HG03469 (cell line): ENCODE data around the gene B4GALNT1.

Experiments used
- ATAC-seq: cut with Tn5 transposase; IDR thresholded peaks from one replicate; pipeline ENCODE4 v1.9.1; 2021; ENCODE audit warnings: mild to moderate bottlenecking, moderate library complexity, moderate number of reproducible peaks; ENCODE audit not compliant: unreplicated experiment

The B4GALNT1 gene

DNA sequence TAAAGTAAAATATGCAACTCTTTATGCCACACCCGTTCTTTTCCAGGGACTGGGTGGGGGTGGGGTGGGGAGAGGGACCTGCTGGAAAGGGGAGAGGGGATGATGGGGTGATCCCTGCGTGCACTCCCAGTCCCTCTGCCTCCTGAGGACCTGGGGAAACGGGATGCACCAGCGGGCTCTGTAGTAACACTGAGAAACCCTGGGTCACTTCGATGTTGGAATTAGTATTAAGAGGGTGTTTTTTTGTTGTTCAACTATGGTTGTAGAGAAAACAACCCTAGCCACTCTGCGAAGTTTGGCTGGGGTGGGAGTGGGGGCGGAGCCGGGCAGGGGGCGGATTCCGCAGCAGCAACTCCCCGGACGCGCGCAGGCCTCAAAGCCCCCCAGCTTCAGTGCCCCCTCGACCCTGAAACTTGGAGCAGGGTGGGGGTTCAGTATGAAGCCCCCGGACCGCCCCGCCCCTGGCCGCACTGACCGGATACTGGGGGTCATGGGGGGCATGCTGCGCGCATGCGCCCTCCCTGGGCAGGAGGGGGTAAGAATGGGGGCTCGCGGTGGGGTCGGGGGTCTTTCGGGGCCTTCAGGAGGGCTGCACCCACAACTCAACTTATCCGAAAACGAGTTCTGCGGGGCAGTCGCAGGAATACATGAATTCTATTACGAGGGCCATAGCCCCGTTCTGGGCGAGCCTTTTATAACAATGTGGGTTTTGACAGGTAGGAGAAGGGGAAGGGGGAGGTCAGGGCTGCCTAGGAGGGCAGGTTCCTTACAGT is 23.0 kb downstream of the B4GALNT1 start:
- ATAC-seq: no peak

DNA sequence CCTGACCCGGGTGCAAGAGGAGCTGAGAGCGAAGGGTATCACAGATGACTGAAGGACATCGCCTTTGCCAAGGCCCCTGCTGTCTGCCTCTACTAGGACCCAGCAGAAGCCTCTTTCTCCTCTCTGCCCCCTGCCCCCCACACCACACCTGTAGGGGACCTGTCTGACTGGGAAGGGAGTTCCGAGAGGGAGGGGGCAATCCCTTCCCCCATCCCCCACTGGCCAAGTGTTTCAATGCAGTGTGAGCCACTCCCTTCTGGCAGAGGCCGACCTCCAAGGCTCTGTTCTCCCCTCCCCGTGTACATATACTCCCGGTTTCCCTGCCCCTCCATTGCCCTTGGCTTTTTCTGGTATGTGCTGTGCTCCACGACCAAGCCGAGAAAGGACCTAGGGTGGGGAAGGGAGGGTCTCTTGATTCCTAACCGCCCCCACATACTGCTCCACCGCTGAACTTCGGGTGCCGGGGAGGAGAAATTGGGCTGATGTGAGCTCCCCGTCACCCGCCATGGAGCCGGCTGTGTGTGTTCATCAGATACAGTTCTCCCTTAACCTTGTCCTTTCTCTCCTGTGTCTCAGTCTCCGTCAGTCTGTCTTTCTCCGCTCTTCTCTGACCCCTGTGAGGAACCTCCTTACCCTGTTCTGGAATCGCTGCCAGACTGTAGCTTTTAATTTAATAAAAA is 23.8 kb downstream of the B4GALNT1 start:
- no peak for ATAC-seq

DNA sequence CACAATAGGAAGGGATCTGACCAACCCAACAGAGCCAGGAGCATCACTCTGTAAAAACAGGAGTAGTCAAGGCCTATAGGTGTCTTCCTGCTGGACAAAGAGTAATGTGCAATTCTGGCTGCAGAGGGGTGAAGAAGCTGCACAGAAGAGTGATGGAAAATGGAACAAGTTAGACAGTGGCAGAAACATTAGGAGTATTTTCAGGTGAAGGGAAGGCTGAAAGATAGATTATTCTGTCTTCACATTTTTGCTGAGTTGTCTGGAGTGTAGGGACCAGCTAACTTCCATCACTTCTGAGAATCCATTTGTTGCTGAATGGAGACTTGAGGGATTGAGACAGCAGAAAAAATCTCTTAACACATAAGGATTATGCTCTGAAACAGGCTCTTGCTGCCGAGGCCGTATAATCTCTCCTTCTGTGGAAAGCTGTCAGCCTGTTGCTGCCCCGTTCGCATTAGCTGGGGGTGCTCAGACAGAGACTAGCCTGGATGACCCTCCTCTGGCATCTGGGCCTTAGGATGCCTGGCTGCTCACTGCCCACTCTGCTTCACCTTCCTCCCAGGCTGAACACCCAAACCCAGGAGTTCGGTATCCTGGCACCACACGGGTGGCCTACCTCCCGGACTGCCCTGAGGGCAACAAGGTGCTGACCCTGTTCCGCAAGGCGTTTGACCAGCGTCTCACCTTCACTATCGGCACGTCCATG is 24.9 kb downstream of the B4GALNT1 start:
- no peak for ATAC-seq

DNA sequence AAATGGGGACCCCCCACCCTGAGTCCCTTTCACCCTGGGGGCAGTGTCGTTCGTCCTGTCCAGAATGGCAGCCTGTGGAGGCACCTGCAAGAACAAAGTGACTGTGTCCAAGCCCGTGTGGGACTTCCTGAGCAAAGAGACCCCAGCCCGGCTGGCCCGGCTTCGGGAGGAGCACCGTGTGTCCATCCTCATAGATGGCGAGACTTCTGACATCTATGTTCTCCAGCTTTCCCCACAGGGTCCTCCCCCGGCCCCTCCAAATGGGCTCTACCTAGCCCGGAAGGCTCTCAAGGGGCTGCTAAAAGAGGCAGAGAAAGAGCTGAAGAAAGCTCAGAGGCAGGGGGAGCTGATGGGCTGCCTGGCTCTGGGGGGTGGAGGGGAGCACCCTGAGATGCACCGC is 26.2 kb downstream of the B4GALNT1 start:
- ATAC-seq: no peak

DNA sequence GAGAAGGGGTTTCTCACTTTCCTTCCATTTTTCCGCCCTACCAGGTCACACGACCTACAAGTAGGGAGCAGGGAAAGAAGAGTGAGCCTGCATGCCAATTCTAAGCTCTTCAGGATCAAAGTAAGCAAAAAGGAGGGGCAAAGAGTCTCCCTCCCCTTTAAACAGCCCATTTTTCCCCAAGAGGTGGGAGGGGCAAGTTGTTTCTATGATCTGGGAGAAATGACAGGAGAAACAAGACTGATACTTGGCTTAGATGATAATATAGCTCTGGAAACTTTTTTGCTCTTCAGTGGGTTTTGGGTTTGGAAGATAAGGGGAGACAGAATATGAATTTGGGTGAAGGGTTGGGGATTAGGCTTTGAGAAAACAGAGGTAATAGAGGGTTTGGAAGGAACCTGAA is 26.6 kb downstream of the B4GALNT1 start:
- no peak for ATAC-seq

DNA sequence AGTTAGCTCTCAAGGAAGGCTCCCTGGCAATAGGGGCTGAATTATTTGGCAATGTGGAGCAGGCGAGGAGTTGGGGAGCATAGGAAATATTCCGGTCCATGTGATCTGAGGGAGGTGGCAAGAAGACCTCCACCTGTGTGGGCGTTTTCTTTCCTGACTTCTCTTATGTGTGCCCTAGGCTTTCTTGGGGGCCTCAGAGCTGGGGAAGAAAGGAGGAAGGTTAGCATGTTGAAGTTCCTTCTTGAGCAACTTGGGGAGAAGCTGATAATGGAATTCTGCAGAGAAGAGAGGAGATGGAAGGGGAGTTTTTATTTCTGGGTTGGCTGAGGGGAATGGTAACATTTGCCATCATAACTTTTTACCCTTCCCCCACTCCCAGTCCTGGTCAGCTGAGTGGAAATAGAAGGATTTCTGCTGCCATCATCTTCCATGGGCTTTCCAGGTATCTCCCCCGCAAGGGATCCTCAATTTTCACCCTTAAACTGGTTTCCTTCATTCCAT is 27.1 kb downstream of the B4GALNT1 start:
- ATAC-seq: no peak

DNA sequence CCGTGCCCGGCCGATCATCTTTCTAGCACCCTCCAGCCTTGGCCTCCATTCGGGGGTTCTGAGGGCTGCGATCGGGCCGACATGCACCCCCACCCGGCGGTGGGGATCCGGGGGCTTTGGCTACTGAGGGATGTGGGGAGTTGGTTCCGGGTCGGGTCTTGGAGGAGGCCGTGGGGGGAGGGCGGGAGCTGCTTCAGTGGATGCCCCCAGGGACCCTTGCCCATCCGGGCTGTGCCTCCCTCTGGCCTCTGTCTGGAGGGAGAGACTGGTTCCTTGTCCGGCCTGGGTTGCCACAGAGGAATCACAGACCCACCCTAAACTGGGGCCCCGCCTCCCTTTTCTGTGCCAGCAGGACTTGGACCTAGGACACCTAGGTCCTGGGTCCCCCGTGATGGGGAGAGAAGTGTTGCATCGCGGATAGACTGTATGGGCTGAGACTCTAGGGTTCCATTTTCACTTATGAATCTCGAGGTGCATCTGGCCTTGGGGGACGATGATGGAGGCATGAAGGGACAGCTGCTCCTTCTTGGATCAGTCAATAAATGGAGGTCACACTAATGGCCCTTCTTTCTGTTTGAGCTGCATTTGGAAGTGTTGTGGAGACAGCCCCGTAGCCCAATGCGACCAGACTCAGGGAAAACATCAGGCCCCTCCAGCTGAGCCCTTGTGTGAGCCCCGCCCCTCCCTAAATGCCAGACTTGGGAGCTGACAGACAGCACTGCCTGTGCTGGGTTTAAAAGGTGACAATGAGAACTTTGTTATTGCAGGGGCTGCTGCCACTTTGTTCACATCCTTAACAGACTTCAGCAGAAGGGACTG is 27.8 kb downstream of the B4GALNT1 start:
- no peak for ATAC-seq

DNA sequence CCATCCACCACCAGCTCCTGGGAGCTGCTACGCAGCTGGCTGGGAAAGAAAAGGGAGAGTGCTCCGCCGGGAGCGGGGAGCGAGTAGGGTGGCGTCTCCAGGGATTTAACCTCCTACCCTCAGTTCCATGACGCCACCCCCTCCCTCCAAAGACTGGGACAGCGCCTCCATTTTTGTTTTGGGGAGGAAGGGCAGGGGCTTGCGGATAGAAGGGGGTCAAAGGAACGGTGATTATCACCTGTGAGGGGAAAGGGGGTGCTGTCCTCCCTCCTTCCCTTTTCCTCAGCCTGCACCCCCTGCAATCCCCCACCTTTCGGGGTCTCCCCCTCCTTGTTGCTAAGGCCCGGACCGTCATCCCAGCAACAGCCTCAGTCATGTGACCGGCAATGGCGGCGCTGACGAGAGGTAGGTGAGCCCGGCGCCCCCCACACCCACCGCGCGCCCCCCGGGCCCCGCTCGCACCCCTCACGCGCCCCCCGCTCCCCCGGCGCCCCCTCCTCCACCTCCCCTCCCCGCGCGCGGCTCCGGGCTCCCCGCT is 28.5 kb downstream of the B4GALNT1 start, which contains the start of gene DTX3:
Gene DTX3, plus strand, starts transcription at position 371 of the 538 bp plus-strand sequence. CDS start 1,694 bp downstream, outside the sequence.
- no peak for ATAC-seq

DNA sequence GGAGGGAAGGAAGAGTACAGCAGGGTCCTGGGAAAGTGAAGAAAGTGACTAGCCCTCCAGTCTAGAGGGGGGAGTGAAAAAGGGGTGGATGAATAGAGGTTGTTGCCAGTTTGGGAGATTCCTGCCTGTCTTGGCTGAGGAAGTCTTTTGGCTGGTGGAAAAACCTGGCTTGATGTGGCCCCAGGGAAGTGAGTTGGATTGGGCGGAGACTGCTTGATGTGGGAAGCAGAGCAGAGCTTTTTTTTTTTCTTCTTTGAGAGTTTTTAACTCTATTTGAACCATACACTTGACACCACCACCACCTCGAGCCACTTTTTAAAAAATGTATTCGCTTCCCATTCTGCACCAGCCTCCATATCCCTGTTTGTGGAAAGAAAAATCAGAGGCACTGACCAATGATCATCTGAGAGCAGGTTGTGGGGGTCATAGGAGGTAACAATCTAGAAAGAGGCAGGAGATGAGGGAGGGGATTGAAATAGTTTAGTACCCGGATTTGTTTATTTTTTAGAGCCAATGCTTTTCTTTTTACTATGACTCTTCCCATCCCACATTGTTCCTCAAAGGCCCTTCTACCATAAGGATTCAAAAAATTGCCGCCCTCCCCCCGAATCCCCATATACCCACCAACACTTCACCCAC is 29.1 kb downstream of the B4GALNT1 start:
- ATAC-seq: no peak

DNA sequence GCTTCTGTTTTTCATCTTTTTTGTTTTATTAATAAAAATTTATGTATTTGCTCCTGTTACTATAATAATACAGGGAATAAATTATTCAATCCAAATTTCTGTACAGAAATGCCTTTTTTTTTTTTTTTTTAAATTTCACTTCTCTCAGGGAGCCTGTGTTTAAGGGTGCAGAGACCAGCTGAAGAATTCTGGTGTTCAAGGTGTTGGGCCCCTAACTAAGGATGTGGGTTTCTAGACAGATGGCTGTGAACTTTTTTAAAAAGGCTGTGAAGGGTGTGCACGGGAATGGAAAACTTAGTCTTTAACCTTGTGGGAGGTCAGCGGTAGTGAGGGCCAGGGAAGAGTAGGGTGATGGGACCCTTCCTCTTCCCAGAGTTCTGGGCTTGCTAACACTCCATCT is 29.7 kb downstream of the B4GALNT1 start:
- ATAC-seq: no peak

DNA sequence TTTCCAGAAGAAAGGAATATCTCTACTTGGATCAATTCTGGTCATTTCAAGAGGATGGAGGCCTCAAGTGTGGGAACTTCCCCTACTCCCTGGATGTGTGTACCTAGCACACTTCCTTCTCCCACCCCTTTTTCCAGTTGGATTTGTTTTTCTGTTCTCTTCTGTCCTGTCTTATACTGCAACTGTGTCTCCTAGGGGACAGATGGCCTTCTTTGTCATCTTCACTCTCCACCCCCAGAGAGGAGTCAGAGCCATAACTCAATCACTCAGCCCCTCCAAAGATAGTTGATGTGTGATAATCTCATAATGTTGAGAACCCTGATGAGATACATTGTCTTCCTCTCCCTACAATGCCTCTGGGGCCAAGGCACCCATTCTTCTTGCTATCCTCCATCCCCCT is 30.5 kb downstream of the B4GALNT1 start:
- ATAC-seq: no peak

DNA sequence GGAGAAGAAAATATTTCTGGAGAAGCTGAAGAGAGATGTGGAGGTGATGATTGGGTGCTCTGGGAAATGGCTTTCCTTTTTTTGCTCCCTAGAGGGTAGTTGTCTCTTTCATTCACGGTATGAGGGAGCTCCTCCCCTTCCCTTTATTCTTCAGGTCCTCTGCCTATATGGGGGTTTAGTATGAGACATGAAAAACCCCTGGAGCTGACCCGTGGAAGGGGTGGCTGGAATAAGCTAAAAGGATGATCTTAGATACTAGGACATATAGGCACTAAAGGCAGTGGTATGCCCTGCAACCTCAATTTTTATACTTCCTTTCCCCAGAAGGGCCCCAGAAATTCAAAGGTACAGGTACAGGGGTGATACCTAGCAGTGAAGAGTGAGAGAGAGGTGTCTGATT is 32.6 kb downstream of the B4GALNT1 start:
- ATAC-seq: no peak

DNA sequence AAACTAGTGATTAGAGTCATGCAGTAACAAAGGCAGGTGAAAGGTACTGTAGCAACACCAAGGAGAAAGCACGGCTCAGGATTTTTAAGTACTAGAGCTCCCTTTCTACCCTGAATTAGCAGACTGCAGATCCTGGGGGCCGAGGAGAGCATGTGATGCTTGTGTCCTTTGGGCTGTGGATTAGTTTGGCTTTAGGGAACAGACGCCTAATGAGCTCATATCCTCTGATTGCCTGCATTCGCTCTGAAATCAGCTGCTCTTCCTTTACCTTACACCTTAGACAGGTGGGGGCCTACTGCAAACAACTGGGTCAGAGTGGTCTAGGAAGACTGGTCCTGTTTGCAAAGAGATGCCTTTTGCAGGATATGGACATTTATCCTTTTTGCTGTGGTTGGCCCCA is 39.8 kb downstream of the B4GALNT1 start:
- no peak for ATAC-seq

DNA sequence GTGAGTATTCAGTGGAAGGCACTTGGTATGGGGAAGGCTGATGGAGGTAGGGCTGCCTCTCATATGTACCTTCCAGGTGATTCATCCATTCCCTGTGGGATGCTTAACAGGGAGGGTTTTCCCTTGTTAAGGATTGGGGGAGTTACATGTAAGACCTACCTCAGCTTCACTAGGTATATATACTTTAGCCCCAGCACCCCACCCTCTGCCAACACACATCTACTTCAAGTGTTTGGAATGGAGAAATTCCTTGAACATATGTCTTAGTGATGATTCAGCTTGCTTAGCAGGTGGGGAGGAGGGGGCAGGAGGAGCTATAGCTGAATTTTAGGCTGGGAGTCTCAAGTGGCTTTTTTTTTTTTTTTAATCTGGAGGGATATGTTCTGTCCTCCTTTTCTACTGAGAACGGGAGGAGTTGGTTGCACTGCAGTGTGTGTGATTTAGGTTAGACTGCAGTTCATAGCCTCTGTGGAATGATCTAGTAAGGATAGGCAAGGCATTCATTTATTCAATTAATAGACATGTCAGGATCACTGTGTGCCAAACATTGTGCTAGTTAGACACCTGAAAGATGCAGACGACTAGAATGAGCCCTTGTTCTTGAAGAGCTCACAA is 40.3 kb downstream of the B4GALNT1 start:
- no peak for ATAC-seq

DNA sequence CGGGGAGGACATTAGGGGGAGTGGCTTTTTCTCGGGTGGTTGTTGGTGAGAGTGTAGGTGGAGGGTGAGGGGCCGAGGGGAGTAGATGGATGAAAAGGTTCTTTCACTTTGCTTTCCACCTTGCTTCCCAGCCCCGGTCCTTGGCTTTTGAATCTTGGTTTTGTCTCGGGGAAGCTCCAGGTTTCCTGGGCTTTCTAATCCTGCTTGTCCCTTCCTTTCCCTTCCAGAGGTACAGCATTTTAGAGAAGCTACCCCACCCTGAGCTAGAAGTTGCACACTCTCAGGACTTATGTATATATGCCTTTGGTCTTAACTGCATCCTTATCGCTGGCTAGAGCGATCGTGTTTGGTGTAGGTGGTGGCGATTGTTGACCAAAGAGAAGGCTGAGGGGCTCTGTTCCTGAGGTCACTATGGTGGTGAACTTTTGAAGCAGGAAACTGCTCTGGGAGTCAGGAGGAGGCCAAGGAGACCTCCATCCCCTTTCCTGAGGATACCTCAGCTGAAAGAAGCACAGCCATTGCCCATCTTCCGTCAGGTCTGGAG is 41.1 kb downstream of the B4GALNT1 start:
- ATAC-seq: no peak

DNA sequence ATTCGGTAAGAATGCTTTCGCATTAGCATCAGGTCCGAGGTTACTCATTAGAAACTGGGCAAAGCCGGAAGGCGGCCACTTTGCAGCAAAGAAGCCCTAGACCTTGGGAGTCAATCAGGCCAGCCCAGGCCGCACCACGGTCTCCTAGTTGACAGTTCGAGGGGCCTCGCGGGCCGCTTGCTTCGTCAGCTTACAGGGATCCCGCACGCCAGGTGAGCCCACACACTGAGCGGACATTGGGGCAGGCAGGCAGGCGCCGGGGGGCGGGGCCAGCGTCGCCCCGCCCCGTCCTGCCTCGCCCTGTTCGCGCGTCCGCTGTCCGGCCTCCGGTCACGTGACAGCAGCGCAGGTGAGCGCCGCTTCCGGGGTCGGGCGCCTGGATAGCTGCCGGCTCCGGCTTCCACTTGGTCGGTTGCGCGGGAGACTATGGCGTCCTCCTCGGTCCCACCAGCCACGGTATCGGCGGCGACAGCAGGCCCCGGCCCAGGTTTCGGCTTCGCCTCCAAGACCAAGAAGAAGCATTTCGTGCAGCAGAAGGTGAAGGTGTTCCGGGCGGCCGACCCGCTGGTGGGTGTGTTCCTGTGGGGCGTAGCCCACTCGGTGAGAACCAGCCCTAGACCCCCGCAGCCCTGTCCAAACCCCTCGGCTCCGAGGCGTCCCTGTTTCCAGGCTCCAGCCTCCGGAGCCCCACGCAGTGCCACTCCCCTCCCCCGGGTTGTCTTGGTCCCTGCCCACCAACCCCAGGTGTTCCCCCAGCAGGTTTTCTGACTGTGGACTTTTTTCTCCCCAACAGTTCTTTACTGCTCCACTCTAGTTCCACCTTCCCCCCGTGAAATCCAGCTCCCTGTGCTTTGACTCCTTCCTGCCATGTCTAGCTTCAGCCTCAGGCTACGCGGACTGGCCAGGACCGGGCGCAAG is 41.9 kb downstream of the B4GALNT1 start, which contains the start of gene PIP4K2C:
Gene PIP4K2C, plus strand, starts transcription at position 329 of the 918 bp plus-strand sequence. Its CDS starts 98 bp downstream, at position 427.
- ATAC-seq: peak; percentile 88

DNA sequence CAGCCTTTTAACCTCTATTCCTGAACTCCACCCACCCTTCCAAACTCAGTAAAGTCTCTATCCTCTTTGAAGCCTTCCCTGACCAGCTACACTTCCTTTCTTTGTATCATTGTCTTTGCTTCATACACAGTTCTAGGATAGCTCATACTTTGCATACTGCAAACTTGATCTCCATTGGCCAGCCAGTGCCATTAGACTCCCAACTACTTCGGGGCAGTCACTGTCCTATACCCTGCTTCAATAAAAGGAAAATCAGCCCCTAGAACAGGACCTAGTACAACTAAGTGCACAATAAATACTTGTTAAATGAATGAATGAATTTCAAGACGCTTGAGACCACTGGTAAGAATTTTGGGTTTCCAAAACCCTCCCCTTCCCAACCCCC is 42.5 kb downstream of the B4GALNT1 start:
- no peak for ATAC-seq
